Measurements from ENCODE around the gene DAB1.

DNA sequence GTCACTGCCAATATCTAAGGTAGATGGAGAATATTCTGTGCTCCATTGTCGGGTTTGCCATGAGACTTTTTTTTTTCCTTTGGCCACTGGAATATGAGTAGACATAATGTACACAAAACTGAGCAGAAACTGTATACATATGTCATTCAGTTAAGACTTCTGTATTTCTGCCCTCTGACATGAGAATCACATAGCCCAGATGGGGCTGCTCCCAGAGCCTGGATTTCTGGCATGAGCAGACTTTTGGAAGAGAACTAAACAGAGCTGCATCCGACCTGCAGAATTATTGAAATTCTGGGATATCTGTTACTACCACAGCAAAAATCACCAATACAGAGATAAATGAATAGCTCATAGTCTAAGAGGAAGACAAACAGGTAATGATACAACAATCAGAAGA, 62.3 kb downstream of the DAB1 start:
- TF ChIP-seq, protein P1, sequence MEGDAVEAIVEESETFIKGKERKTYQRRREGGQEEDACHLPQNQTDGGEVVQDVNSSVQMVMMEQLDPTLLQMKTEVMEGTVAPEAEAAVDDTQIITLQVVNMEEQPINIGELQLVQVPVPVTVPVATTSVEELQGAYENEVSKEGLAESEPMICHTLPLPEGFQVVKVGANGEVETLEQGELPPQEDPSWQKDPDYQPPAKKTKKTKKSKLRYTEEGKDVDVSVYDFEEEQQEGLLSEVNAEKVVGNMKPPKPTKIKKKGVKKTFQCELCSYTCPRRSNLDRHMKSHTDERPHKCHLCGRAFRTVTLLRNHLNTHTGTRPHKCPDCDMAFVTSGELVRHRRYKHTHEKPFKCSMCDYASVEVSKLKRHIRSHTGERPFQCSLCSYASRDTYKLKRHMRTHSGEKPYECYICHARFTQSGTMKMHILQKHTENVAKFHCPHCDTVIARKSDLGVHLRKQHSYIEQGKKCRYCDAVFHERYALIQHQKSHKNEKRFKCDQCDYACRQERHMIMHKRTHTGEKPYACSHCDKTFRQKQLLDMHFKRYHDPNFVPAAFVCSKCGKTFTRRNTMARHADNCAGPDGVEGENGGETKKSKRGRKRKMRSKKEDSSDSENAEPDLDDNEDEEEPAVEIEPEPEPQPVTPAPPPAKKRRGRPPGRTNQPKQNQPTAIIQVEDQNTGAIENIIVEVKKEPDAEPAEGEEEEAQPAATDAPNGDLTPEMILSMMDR (IDR thresholded peaks at IDR 0.05) = no peak
- TF ChIP-seq POLR2A (IDR thresholded peaks at IDR 0.05) = no peak

Measured in right lobe of liver (tissue), 4 donors.